NCI-H460 (cell line): ENCODE data around the gene FCRL5. TPM values are rescaled to one million over a fixed set of nuclear protein-coding genes. Genes with fewer than 3 reads are reported as not detected.
"Not testable (repeated sequence)": the region's sequence is repeated elsewhere in the genome, so short reads cannot be mapped to it uniquely, and the experiment has no call there.

Experiments
- DNase-seq: peaks from one replicate; pipeline ENCODE4 v3.0.0-alpha.2; 2016; ENCODE audit warnings: low read depth; ENCODE audit errors: extremely low read depth
- total RNA-seq: library from RNA; depleted of rRNA; stranded (reverse); fragments of >200 nt; shearing (Covaris generic); gene quantifications from 2 replicates; pipeline ENCODE4 v1.2.3, GENCODE V29; 2014

Gene FCRL5
- total RNA-seq, 1 experiment from 2014 or later: not detected

DNA sequence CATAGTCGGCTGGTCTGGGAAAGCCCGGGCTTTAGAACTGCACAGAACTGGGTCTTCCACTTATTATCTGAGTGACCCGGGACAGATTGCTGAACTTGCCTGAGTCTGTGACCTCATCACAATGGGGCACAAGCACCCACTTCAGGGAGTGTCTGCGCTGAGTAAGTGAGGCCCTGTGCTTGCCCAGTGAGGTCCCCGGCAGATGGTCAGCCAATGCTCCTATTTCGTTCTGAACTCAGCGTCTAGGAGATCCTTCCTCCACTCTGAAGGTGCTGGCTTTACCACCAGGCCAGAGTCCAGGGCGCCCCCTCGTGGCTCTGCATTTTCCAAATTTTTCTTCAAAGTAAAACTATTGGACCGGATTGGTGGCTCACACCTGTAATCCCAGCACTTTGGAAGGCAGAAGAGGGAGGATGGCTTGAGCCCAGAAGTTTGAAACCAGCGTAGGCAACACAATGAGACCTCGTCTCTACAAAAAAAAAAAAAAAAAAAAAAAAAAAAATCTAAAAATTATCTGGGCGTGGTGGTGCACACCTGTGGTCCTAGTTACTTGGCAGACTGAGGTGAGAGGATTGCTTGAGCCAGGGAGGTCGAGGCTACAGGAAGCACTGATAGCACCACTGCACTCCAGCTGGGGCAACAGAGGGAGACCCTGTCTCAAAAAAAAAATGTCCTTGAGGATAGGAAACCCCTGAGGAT, 61.7 kb downstream of the FCRL5 start:
- peak; percentile 67 for DNase-seq

- no peak for DNase-seq
Observed at GRCh38 chr1:157488156-157488555, 64.2 kb downstream of the FCRL5 start.

DNA sequence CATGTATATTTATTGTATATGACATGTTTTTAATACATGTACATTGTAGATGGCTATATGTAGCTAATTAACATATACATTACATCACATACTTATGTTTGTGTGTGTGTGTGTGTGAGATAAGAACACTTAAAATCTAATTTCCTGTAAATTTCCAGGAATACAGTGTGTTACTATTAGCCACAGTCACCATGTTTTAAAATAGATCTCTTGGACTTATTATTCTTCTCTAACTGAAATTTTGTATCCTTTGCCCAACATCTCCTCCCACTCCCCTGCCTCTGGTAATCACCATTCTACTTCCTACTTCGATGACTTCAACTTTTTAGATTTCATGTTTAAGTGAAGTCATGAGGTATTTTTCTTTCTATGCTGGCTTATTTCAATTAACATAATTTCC, 64.8 kb downstream of the FCRL5 start:
- DNase-seq: no peak

DNA sequence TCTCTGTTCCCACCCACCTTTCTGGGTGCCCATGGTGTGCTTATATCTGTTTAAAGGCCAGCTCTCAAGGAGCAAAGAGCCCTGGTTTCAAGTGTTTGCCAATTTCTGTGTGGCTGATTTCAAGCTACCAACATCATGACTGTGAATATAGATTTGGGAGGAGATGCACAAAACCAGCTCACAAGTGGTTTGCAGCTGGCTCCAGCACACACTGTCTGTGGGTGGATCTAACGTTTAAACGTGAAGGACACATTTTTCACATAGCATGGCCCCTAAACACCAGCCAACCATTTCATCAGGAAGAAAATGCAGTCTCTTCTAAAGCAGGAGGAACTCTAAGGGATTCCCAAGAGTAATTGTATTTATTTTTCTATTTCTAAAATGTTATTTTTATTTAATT, 65.2 kb downstream of the FCRL5 start:
- no peak for DNase-seq

- DNase-seq: not testable (repeated sequence)
Observed at GRCh38 chr1:157486400-157486799, 65.9 kb downstream of the FCRL5 start.

- no peak for DNase-seq
Observed at GRCh38 chr1:157485793-157486192, 66.5 kb downstream of the FCRL5 start.

- DNase-seq: no peak
Observed at GRCh38 chr1:157484573-157484972, 67.7 kb downstream of the FCRL5 start.

DNA sequence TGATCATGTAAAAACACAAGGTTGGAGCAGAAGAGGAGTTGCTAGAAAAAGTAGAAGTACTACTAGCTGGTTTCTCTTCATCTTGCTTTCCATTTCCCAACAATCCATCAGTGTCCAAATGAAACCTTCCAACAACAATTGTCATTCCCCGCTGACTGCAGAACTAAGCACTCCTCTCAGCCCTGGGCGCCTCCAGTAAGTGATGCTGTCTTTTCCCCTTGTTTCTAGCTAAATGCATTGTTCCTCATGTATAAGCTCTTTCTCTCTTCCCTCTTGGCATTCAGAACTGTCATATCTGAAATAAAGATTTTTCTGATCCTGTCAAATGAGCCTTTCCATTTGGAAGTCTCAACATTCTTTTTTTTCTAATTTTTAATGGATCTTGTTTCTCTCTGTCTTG, 68.7 kb downstream of the FCRL5 start:
- DNase-seq: no peak

GRCh38 chr1:157482717-157483116, 69.6 kb downstream of the FCRL5 start:
- DNase-seq: no peak

GRCh38 chr1:157482174-157482573, 70.1 kb downstream of the FCRL5 start:
- no peak for DNase-seq

DNA sequence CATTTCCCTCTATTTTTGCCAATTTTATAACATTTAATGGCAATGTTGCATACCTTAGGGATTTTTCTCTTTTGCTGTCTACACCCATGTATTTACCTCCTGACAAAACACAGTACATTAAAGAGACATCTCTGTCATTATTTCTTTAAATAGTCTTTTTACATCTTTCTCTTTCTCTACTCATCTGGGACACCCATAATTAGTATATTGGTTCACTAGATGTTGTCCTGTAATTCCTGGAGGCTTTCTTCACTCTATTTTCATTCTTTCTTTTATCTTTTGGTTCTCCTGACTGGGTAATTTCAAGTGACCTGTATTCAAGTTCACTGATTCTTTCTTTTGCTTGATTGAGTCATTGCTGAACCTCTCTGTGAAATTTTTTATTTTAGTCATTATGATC, 74.3 kb downstream of the FCRL5 start:
- DNase-seq: no peak

- DNase-seq: no peak
Observed at GRCh38 chr1:157477419-157477818, 74.9 kb downstream of the FCRL5 start.

- DNase-seq: no peak
Observed at GRCh38 chr1:157472959-157473358, 79.4 kb downstream of the FCRL5 start.

GRCh38 chr1:157472056-157472701, 80.1 kb downstream of the FCRL5 start:
- DNase-seq: no peak

DNA sequence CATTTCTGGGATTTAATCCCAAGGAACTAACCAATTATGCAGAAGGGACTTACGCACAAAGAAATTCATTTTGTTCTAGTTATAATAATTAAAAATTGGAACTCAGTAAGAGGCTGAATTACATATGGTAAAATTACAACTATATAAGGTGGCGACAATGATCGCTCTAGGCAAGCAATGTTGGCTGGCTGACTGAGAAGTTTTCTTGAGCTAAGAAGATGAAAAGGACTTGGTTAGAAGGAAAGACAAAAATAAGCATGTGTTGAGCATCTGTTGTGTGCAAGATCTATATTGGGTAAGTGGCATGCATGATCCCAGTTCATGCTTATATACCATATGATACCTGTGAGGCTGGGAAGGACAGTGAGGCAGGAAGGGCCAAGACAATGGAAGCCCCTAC, 80.8 kb downstream of the FCRL5 start:
- DNase-seq: no peak

DNA sequence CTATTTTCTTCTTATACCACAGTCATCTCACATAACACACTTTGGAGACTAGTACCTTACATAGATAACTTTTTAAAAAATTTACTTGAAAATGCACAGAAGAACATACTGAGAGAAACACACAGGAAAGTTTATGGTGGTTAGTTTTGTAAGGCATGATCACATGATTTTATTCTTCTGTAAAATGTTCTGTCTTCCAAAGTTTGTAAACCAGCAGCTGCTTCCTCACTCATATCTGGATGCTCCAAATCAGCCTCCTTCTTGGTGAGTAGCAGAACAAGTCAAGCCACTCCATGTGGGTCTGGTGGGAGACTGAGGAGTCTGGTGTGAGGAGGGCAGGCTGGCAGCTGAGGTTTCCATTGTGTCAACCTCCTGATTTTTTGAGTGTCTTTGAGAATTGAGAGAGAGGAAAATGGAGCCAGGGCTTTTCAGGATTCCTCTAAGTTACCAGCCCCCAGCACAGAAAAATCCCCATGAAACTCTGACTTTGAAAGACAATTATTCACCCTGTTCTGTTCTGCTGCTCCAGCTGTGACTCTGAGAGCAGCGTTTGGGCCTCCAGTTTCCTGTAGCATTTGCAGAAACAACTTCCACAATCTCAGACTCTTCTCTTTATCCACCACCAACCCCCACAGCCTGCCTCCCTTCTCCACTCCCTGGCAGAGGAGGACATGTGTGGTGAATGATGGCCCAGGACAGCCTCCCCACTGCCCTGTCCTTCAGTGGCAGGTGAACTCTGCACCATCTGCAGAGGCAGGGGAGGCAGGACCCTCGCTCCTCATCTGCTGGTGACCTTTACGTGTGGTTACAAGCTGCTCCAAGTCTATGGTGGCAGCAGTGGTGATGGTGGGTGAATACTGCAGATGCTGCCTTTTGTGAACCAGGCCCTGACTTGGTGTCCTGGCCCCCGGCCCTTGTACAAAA, 82.3 kb downstream of the FCRL5 start:
- DNase-seq: no peak

DNA sequence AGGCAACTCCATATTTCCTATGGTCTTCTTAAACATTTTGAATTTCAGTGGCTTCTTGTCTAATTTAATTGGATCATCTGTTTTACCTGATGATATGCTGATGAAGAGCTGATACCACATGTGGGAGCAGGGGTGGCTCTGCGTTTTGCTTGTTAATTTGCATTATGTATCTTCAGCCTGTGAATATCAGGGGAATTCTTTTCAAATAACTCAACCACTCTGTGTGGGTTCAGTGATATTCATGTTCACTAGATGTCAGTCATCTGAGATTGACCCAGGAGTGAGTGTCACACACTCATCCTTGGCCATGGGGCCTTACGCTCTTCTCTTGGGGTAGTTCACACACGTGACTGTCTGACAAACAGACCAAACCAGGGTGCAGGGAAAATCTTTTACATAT, 83.0 kb downstream of the FCRL5 start:
- DNase-seq: no peak

DNA sequence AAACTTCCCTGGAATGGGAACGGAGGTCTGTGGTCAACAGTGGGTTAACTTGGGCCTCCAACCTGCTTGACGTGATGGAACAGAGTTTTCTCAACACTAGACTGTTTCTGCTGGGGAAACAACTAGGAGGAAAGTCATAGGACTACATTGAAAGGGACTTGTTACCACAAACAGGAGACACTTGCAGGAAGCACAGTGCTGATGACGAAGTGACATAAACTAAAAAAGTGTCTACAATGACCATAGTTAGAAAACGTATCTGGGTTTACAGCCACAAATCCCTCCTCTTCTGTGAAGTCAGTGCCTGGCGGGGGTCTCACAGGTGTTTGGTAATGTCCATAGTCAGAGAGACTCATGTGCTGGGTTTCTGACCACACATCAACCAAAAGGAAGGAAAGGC, 86.3 kb downstream of the FCRL5 start:
- no peak for DNase-seq
